ENCODE data around the gene COL11A2.

COL11A2 gene

DNA sequence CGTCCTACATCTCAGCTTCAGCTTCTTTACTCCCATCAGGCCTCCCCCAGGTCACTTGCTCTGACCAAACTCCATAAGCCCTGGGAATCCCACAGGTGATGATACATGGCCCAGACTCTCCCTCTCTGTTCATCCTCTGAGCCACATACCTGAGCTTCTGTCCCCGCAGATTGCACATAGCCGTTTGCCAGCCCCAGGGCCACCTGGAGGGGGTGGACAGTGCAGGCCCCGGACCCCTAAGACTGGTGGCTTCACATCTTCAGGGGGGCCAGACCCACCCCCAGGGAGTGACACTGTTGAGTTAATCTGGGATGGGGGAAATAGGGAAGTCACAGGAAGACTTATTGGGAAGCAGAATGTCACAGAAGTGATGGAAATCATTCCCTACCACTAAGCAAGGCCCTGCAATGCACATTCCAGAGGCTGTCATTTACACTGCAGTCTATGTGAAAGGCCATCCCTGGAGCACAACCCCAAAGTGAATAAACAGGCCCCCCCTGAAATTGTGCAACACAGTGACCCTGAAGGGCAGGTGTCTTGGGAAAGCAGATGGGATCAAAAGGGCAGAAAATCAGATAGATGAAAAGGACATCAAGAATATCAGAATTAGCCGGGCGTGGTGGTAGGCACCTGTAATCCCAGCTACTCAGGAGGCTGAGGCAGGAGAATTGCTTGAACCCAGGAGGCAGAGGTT, 6.0 kb upstream of the COL11A2 start:
- TF ChIP-seq, protein P1, sequence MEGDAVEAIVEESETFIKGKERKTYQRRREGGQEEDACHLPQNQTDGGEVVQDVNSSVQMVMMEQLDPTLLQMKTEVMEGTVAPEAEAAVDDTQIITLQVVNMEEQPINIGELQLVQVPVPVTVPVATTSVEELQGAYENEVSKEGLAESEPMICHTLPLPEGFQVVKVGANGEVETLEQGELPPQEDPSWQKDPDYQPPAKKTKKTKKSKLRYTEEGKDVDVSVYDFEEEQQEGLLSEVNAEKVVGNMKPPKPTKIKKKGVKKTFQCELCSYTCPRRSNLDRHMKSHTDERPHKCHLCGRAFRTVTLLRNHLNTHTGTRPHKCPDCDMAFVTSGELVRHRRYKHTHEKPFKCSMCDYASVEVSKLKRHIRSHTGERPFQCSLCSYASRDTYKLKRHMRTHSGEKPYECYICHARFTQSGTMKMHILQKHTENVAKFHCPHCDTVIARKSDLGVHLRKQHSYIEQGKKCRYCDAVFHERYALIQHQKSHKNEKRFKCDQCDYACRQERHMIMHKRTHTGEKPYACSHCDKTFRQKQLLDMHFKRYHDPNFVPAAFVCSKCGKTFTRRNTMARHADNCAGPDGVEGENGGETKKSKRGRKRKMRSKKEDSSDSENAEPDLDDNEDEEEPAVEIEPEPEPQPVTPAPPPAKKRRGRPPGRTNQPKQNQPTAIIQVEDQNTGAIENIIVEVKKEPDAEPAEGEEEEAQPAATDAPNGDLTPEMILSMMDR (IDR thresholded peaks at IDR 0.05; ENCODE audit: low read depth, low read length): no peak
- TF ChIP-seq MYC (IDR thresholded peaks at IDR 0.05; ENCODE audit: low read depth, low read length) (no peak), POLR2A (IDR thresholded peaks at IDR 0.05; ENCODE audit: extremely low read depth, insufficient read length) (no peak)
- TF ChIP-seq, protein P2, sequence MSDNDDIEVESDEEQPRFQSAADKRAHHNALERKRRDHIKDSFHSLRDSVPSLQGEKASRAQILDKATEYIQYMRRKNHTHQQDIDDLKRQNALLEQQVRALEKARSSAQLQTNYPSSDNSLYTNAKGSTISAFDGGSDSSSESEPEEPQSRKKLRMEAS (IDR thresholded peaks at IDR 0.05; ENCODE audit: low read depth, low read length): no peak
- H3K4me3 ChIP-seq (ENCODE audit: low read depth, low read length): no peak overlapping the region

DNA sequence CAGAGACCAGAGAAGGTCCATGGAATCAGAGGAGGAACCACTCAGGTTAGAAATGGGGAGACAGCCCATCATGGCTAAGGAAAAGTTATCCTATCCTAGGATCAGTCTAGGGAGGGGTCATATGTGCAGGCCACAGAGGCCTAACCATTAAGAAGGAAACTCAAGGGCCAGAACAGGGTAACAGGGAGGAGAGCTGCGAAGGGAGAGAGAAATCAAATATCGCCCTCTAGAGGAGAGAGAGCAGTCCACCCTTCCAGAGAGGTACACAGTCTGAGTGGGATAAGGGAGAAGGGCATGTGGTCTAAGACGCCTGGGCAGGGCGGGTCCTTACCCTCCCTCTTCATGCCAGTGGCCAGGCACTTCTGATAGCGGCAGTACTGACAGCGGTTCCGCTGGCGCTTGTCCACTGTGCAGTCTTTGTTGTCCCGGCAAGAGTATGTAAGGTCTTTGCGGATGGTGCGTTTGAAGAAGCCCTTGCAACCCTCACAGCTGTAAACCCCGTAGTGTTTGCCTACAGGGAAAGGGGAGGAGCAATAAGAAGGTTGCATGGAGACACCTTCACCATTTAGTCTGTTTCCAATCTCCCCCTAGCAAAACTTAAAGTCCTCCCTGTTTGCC, 5.3 kb upstream of the COL11A2 start:
- H3K4me3 ChIP-seq (ENCODE audit: low read depth, low read length): peak overlapping the region; percentile 3
- TF ChIP-seq, protein P1 (IDR thresholded peaks at IDR 0.05; ENCODE audit: low read depth, low read length): peak; percentile 82
- TF ChIP-seq, protein P2 (IDR thresholded peaks at IDR 0.05; ENCODE audit: low read depth, low read length): peak; percentile 17; the same call in 1 of the 2 replicates
- TF ChIP-seq POLR2A (IDR thresholded peaks at IDR 0.05; ENCODE audit: extremely low read depth, insufficient read length): no peak
- DNase-seq (ENCODE audit: low read depth): peak; percentile 74

More for the DNA sequence above, 6.0 kb upstream of the COL11A2 start:
- no peak for DNase-seq (ENCODE audit: low read depth)

DNA sequence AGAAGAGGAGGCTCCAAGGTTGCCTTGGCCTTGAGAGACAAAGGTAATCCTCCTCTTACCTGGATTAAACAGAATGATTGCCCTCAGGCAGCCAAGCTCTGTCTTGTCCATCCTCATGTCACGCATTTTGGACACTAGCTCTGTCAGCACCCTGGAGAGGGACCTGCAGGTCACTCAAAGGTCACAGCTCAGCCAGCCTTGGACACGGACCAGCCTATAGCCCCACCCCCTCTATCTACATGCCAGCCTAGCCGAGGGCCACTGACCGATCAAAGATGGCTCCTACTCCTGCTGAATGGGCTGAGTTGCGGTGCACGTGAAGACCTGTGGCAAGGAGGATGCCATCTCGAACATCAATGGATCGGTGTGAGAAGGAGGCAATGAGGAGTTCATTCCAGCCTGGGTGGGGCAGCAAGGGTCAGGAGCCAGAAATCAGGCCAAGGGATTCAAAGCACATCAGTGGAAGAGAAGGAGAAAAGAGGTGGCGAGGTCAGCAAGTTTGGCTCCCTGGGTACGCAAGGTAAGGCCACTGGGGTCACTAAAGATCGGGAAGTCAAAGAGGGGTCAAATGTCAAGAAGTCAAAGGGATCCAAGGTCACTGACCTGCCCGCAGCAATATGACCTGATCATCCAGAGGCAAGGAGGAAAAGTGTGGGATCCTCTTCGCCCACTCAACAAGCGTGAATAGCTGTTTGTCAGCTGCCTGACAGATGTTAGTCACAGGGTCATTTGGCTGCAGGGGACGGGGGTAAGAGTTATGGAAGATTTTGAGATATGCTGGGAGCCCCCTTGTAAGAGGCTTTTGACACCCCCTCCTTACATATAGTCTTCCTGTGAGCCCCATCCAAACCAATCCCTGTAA, 3.3 kb upstream of the COL11A2 start:
- H3K4me3 ChIP-seq (ENCODE audit: low read depth, low read length): no peak overlapping the region
- no peak for DNase-seq (ENCODE audit: low read depth)
- TF ChIP-seq POLR2A (IDR thresholded peaks at IDR 0.05; ENCODE audit: extremely low read depth, insufficient read length): no peak
- TF ChIP-seq, protein P2 (IDR thresholded peaks at IDR 0.05; ENCODE audit: low read depth, low read length): no peak
- TF ChIP-seq, protein P1 (IDR thresholded peaks at IDR 0.05; ENCODE audit: low read depth, low read length): no peak
- TF ChIP-seq MYC (IDR thresholded peaks at IDR 0.05; ENCODE audit: low read depth, low read length): no peak

DNA sequence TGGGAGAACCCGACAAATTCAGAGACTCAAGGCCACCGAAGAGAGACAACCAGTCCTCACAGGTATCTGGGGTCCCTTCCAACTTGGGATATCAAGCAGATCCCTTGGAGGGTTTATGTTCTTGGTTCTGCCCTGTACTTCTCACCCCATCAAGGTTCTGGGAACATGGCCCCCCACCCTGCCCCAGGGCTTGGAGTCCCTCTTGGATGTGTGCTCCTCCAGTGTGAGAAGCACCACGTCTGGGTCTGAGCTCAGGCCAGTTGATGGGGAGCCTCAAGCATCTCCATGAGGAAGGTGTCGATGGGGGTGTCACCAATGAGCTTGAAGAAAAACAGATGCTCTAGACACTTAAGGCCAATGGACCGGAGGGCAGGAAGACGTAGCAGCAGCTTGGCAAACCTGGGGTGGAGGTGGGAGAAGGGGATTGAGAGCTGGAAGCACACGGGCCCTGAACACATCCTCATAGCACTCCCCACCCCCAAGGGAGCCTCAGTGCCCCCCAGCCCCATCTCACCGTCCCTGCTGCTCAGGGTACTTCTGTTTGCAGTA, 2.2 kb upstream of the COL11A2 start:
- H3K4me3 ChIP-seq (ENCODE audit: low read depth, low read length): no peak overlapping the region
- no peak for DNase-seq (ENCODE audit: low read depth)
- TF ChIP-seq, protein P1 (IDR thresholded peaks at IDR 0.05; ENCODE audit: low read depth, low read length): no peak
- TF ChIP-seq POLR2A (IDR thresholded peaks at IDR 0.05; ENCODE audit: extremely low read depth, insufficient read length) (no peak), MYC (IDR thresholded peaks at IDR 0.05; ENCODE audit: low read depth, low read length) (no peak)
- TF ChIP-seq, protein P2 (IDR thresholded peaks at IDR 0.05; ENCODE audit: low read depth, low read length): no peak

DNA sequence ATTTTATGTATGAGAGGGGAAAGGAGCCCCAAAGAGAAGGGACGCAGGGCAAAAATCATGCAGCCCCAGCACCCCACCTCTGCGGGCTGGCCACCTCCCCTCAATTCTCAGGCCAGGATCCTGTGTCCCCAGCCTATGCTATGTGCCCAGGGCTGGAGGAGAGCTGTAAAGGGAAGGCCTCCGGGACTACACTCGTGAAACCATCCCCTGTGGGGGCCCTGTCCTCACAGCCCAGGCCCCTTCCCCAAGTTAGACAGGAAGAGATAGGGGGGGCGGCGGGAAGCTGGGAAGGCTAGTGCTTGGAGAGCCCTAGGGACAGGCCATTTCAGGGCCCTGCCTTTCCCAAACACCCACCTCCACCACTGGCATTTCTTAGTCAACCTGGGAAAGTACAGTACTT, 1.4 kb upstream of the COL11A2 start:
- TF ChIP-seq, protein P2 (IDR thresholded peaks at IDR 0.05; ENCODE audit: low read depth, low read length): no peak
- TF ChIP-seq, protein P1 (IDR thresholded peaks at IDR 0.05; ENCODE audit: low read depth, low read length): no peak
- TF ChIP-seq MYC (IDR thresholded peaks at IDR 0.05; ENCODE audit: low read depth, low read length) (no peak), POLR2A (IDR thresholded peaks at IDR 0.05; ENCODE audit: extremely low read depth, insufficient read length) (no peak)
- H3K4me3 ChIP-seq (ENCODE audit: low read depth, low read length): no peak overlapping the region
- no peak for DNase-seq (ENCODE audit: low read depth)

Measured in NB4 (cell line).